CD14-positive monocyte (primary cell): ENCODE data around the gene PDE6G. TPM values are rescaled to one million over a fixed set of nuclear protein-coding genes. Genes with fewer than 3 reads are reported as not detected.
A peak's percentile ranks its signal among the peaks of the same experiment; 100 is the strongest.

Source experiments
- DNase-seq, 3 donors: peaks; one replicate each; pipeline ENCODE4 v3.0.0-alpha.2; 2011 to 2022
- H2AFZ ChIP-seq: 2 replicates; pipeline ENCODE4 v1.6.0; 2012; ENCODE audit warnings: mild to moderate bottlenecking, low read depth, low read length, inconsistent platforms; ENCODE audit not compliant: insufficient read depth, poor library complexity, severe bottlenecking
- H3K27ac ChIP-seq, 2 donors: 1 replicate in 1 of 2; 2 replicates in 1 of 2; pipeline ENCODE4 v1.5.1; 2012 to 2013; ENCODE audit warnings: low read length in 2 of 2, control low read depth in 1 of 2, inconsistent platforms in 1 of 2, low read depth in 1 of 2, mild to moderate bottlenecking in 1 of 2
- H3K27me3 ChIP-seq, 2 donors: one replicate each; pipeline versions ENCODE4 v1.6.0 to v1.6.1; 2011 to 2013; ENCODE audit warnings: low read length in 2 of 2; ENCODE audit not compliant: control insufficient read depth in 2 of 2, insufficient read depth in 2 of 2
- H3K36me3 ChIP-seq, 2 donors: replicated peaks in 1 of 2; 1 replicate in 1 of 2; 2 replicates in 1 of 2; pipeline versions ENCODE4 v1.5.1 to v1.6.1; 2012 to 2013; ENCODE audit warnings: low read length in 2 of 2, control low read depth in 1 of 2, inconsistent platforms in 1 of 2, mild to moderate bottlenecking in 1 of 2; ENCODE audit not compliant: insufficient read depth in 2 of 2, control insufficient read depth in 1 of 2
- H3K4me1 ChIP-seq, 2 donors: 1 replicate in 1 of 2; 2 replicates in 1 of 2; pipeline versions ENCODE4 v1.5.1 to v1.6.1; 2012 to 2013; ENCODE audit warnings: low read length in 2 of 2, control low read depth in 1 of 2, inconsistent platforms in 1 of 2, mild to moderate bottlenecking in 1 of 2, moderate library complexity in 1 of 2; ENCODE audit not compliant: insufficient read depth in 2 of 2, control insufficient read depth in 1 of 2
- H3K4me2 ChIP-seq: replicated peaks from 2 replicates; pipeline ENCODE3; 2012; ENCODE audit warnings: low read length, moderate library complexity, mild to moderate bottlenecking; ENCODE audit not compliant: poor library complexity, severe bottlenecking; ENCODE audit errors: extremely low read depth
- H3K4me3 ChIP-seq, 3 experiments: fragments of 200-600 bp in 1 of 3; sonication (generic) in 1 of 3; replicated peaks in 1 of 3; 1 replicate in 2 of 3; 2 replicates in 1 of 3; pipeline ENCODE4 v1.5.1; 2011 to 2013; ENCODE audit warnings: low read length in 3 of 3, mild to moderate bottlenecking in 3 of 3, control low read depth in 2 of 3, low read depth in 2 of 3, inconsistent platforms in 1 of 3, moderate library complexity in 1 of 3
- H3K79me2 ChIP-seq: 2 replicates; pipeline ENCODE4 v1.6.0; 2012; ENCODE audit warnings: mild to moderate bottlenecking, control low read depth, inconsistent platforms, low read length, moderate library complexity; ENCODE audit not compliant: insufficient read depth
- H3K9ac ChIP-seq: 2 replicates; pipeline ENCODE4 v1.6.0; 2017; ENCODE audit warnings: low read length, mild to moderate bottlenecking; ENCODE audit not compliant: insufficient read depth, poor library complexity, severe bottlenecking
- H3K9me3 ChIP-seq, 2 donors: replicated peaks in 1 of 2; 1 replicate in 1 of 2; 2 replicates in 1 of 2; pipeline versions ENCODE4 v1.5.1 to v1.6.1; 2012 to 2013; ENCODE audit warnings: low read length in 2 of 2, control low read depth in 1 of 2; ENCODE audit not compliant: control insufficient read depth in 1 of 2, insufficient read depth in 1 of 2
- H4K20me1 ChIP-seq: 2 replicates; pipeline ENCODE4 v1.6.0; 2012; ENCODE audit warnings: mild to moderate bottlenecking, low read length, control low read depth, moderate library complexity; ENCODE audit not compliant: insufficient read depth
- H3K27ac Mint-ChIP-seq, 7 donors: one replicate each; pipeline ENCODE4 v1.8.0; 2020; ENCODE audit warnings: mild to moderate bottlenecking in 7 of 7, mixed read lengths in 7 of 7, moderate library complexity in 6 of 7, inconsistent platforms in 2 of 7
- H3K27me3 Mint-ChIP-seq, 3 donors: one replicate each; pipeline ENCODE4 v1.8.0; 2021 to 2022; ENCODE audit warnings: low read depth in 3 of 3, mild to moderate bottlenecking in 3 of 3, mixed read lengths in 3 of 3, moderate library complexity in 3 of 3, inconsistent platforms in 1 of 3
- H3K36me3 Mint-ChIP-seq, 2 donors: one replicate each; pipeline ENCODE4 v1.8.0; 2020; ENCODE audit warnings: mixed read lengths in 2 of 2, inconsistent platforms in 1 of 2, mild to moderate bottlenecking in 1 of 2
- H3K4me1 Mint-ChIP-seq: one replicate; pipeline ENCODE4 v1.8.0; 2020; ENCODE audit warnings: mild to moderate bottlenecking, mixed read lengths
- H3K4me3 Mint-ChIP-seq, 2 donors: one replicate each; pipeline ENCODE4 v1.8.0; 2020; ENCODE audit warnings: mild to moderate bottlenecking in 2 of 2, mixed read lengths in 2 of 2, moderate library complexity in 1 of 2
- H3K9me3 Mint-ChIP-seq, 7 donors: one replicate each; pipeline ENCODE4 v1.8.0; 2020 to 2022; ENCODE audit warnings: mixed read lengths in 7 of 7, mild to moderate bottlenecking in 6 of 7, moderate library complexity in 6 of 7, inconsistent platforms in 2 of 7
- WGBS: methylation state at CpG from one replicate; pipeline ENCODE4 v1.1.5; 2013; ENCODE audit warnings: missing lambda C conversion rate; ENCODE audit not compliant: insufficient coverage; 5-methylcytosine and 5-hydroxymethylcytosine counted together
- intact Hi-C, 2 donors: fragments of 100-400 bp; cut with micrococcal nuclease; formaldehyde crosslinking; loops; one replicate each; pipeline versions ENCODE4 v1.15.0 to v1.15.1; 2023
- polyA plus RNA-seq, 3 donors: library from polyadenylated mRNA; depleted of rRNA in 1 of 3; unstranded in 2 of 3; stranded (reverse) in 1 of 3; fragments of 300-500 nt in 2 of 3; fragments of >200 nt in 1 of 3; fragmentation: Illumina TruSeq in 2 of 3; gene quantifications; 1 replicate in 2 of 3; 2 replicates in 1 of 3; pipeline ENCODE4 v1.2.3, GENCODE V29; 2012 to 2021
- TF ChIP-seq, protein P1 (sequence below): fragments of 200-600 bp; IDR thresholded peaks from one replicate; pipeline ENCODE4 v1.8.0; 2022; ENCODE audit warnings: antibody characterized with exemption, mild to moderate bottlenecking

Gene PDE6G
- polyA plus RNA-seq, 3 donors, result 8.9 to 12.0 (median 11.5) TPM

DNA sequence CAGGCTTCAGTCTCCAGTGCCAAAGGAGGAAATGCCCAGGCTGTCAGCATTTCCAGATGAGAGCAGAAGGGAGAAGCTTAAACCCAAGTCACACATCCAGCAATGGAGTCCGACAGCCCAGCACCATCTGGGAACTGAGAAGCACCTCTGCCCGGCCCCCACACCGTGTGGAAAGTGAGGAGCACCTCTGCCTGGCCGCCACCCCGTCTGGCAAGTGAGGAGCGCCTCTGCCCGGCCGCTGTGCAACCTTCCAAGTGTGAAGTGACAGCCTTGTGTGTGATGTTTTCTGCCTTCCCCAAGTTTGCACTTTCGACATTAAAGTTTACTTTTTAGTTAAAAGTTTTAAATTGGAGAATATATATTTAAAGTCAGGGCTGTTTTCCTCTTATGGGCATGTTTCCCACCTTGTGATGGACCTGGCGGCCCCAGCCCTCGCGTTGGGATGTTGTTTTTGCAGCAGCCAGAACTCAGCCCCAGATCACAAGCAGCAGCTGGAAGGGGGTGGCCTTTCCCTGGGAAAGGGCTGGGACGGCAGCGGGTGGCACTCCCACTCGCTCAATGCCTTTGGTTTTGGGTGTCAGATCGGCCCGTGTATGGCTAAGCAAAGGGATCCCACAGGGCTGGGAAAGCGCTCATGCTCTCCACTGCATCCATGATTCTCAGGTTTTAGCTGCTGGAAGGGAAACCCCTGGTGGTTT, 17.4 kb upstream of the PDE6G start:
- no peak overlapping the region for H3K4me2 ChIP-seq
- H3K4me3 ChIP-seq, result no peak overlapping the region
- H4K20me1 ChIP-seq, result peaks cover 5% of the 10 kb centered on the region
- Mint-ChIP-seq H3K9me3 (peaks cover 0 to 3% (median 0%) of the 10 kb centered on the region in 7 donors), H3K36me3 (peaks cover 37 to 67% of the 10 kb centered on the region in 2 donors), H3K27ac (peak overlapping the region in 2 of 7 donors; percentile 20 to 46), H3K4me3 (no peak overlapping the region), H3K4me1 (no peaks in the 10 kb centered on the region), H3K27me3 (no peaks in the 10 kb centered on the region)
- H3K4me1 ChIP-seq, result no peaks in the 10 kb centered on the region
- WGBS, result 90% methylated on average over 13 of the region's 18 CpGs
- intact Hi-C loops, result no loop called here
- H3K36me3 ChIP-seq, result peaks cover 43 to 63% of the 10 kb centered on the region in 2 donors
- TF ChIP-seq, protein P1, sequence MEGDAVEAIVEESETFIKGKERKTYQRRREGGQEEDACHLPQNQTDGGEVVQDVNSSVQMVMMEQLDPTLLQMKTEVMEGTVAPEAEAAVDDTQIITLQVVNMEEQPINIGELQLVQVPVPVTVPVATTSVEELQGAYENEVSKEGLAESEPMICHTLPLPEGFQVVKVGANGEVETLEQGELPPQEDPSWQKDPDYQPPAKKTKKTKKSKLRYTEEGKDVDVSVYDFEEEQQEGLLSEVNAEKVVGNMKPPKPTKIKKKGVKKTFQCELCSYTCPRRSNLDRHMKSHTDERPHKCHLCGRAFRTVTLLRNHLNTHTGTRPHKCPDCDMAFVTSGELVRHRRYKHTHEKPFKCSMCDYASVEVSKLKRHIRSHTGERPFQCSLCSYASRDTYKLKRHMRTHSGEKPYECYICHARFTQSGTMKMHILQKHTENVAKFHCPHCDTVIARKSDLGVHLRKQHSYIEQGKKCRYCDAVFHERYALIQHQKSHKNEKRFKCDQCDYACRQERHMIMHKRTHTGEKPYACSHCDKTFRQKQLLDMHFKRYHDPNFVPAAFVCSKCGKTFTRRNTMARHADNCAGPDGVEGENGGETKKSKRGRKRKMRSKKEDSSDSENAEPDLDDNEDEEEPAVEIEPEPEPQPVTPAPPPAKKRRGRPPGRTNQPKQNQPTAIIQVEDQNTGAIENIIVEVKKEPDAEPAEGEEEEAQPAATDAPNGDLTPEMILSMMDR, result no peak
- no peaks in the 10 kb centered on the region for H3K9me3 ChIP-seq
- H3K79me2 ChIP-seq, result peaks cover 15% of the 10 kb centered on the region
- no peak overlapping the region for H3K27ac ChIP-seq
- H2AFZ ChIP-seq, result no peak overlapping the region
- no peak overlapping the region for H3K9ac ChIP-seq
- H3K27me3 ChIP-seq, result no peaks in the 10 kb centered on the region
- DNase-seq, result no peak

DNA sequence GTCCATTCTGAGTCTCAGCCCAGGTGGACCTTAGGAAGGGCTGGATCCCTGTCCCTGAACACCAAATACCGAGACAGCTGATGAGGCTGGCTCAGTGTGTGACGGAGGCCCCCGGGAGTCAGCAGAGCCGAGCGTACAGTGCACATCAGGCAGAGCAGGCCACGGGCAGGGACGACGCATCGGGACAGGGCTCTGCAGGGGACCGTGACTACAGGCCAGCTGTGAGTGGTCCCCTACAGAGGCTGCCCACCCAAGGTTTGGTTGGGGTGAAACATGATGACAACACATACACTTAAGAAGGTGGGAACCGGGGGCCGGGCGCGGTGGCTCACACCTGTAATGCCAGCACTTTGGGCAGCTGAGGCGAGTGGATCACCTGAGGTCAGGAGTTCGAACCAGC, 16.6 kb upstream of the PDE6G start:
- Mint-ChIP-seq H3K9me3 (peaks cover 0 to 3% (median 0%) of the 10 kb centered on the region in 7 donors), H3K27ac (no peak overlapping the region), H3K36me3 (peaks cover 42 to 73% of the 10 kb centered on the region in 2 donors), H3K27me3 (no peaks in the 10 kb centered on the region), H3K4me1 (peaks cover 4% of the 10 kb centered on the region), H3K4me3 (no peak overlapping the region)
- peaks cover 2 to 6% of the 10 kb centered on the region in 2 donors for H3K4me1 ChIP-seq
- peaks cover 5% of the 10 kb centered on the region for H4K20me1 ChIP-seq
- TF ChIP-seq, protein P1, result no peak
- no peak overlapping the region for H3K4me2 ChIP-seq
- no peak overlapping the region for H3K4me3 ChIP-seq
- intact Hi-C loops, result no loop called here
- no peak overlapping the region for H3K9ac ChIP-seq
- no peaks in the 10 kb centered on the region for H3K27me3 ChIP-seq
- DNase-seq, result no peak
- H3K9me3 ChIP-seq, result no peaks in the 10 kb centered on the region
- 85% methylated on average over 8 of the region's 16 CpGs for whole genome bisulfite sequencing
- peaks cover 43 to 69% of the 10 kb centered on the region in 2 donors for H3K36me3 ChIP-seq
- H2AFZ ChIP-seq, result no peak overlapping the region
- H3K79me2 ChIP-seq, result peaks cover 22% of the 10 kb centered on the region
- no peak overlapping the region for H3K27ac ChIP-seq
